Stomach (tissue), 19 donors: ENCODE data around the gene GLUD1. TPM values are rescaled to one million over a fixed set of nuclear protein-coding genes. Genes with fewer than 3 reads are reported as not detected.
A peak's percentile ranks its signal among the peaks of the same experiment; 100 is the strongest.
"Not testable (repeated sequence)": the region's sequence is repeated elsewhere in the genome, so short reads cannot be mapped to it uniquely, and the experiment has no call there.

Source experiments
- DNase-seq, 2 donors: peaks; one replicate each; pipeline versions ENCODE4 v3.0.0 to v3.0.0-alpha.2; 2013 to 2019
- H3K27ac ChIP-seq, 5 donors: fragments of 200-600 bp in 4 of 5; sonication (generic) in 4 of 5; one replicate each; pipeline ENCODE4 v1.5.1; 2013 to 2019; ENCODE audit warnings: mild to moderate bottlenecking in 1 of 5, moderate library complexity in 1 of 5
- H3K27me3 ChIP-seq, 3 donors: fragments of 200-600 bp; sonication (generic); one replicate each; pipeline ENCODE4 v1.5.1; 2017 to 2019; ENCODE audit warnings: mixed run types in 1 of 3
- H3K36me3 ChIP-seq, 4 donors: fragments of 200-600 bp; sonication (generic); 1 replicate in 3 of 4; 2 replicates in 1 of 4; pipeline ENCODE4 v1.5.1; 2016 to 2019
- H3K4me1 ChIP-seq, 4 donors: fragments of 200-600 bp; sonication (generic); one replicate each; pipeline ENCODE4 v1.5.1; 2016 to 2019
- H3K4me3 ChIP-seq, 4 donors: fragments of 200-600 bp; sonication (generic) in 3 of 4; one replicate each; pipeline ENCODE4 v1.5.1; 2016 to 2019; ENCODE audit warnings: mild to moderate bottlenecking in 1 of 4
- H3K9me3 ChIP-seq, 4 donors: fragments of 200-600 bp; sonication (generic); one replicate each; pipeline ENCODE4 v1.5.1; 2016 to 2019
- POLR2AphosphoS5 ChIP-seq, 3 donors: sonication (generic); formaldehyde crosslinking; IDR thresholded peaks; one replicate each; pipeline ENCODE4 v1.6.1; 2016; ENCODE audit warnings: antibody characterized with exemption in 3 of 3
- WGBS, 5 donors: extraction: QIAGEN DNeasy Blood & Tissue Kit in 3 of 5; methylation state at CpG; one replicate each; pipeline versions ENCODE4 v1.1.5 to v1.1.7; 2013 to 2018; 5-methylcytosine and 5-hydroxymethylcytosine counted together
- intact Hi-C: fragments of 100-400 bp; cut with DNase I; formaldehyde crosslinking; loops from one replicate; pipeline ENCODE4 v1.15.1; 2023; ENCODE audit warnings: low total_unique reads
- long read RNA-seq, 10 donors: transcript quantifications; one replicate each; lab custom pipeline, GENCODE V29; 2026
- polyA plus RNA-seq, 3 donors: library from polyadenylated mRNA; stranded (reverse); fragments of 200-250 nt; gene quantifications; one replicate each; pipeline ENCODE4 v1.2.3, GENCODE V29; 2013
- total RNA-seq, 5 donors: library from RNA; depleted of rRNA; stranded (reverse); fragments of >200 nt; gene quantifications; one replicate each; pipeline versions ENCODE4 v1.1.0 to v1.2.3, GENCODE V29; 2014 to 2016
- TF ChIP-seq, protein P1 (sequence below), 7 experiments: fragments of 450-650 bp in 4 of 7; fragments of 200-600 bp in 3 of 7; sonication (generic) in 3 of 7; IDR thresholded peaks; one replicate each; pipeline ENCODE4 v1.5.1; 2016 to 2019; ENCODE audit warnings: antibody characterized with exemption in 7 of 7, control low read depth in 2 of 7, mild to moderate bottlenecking in 1 of 7
- donor health status: healthy with polysubstance abuse.
- donor health status: Bipolar disorder and iron deficiency.
- donor health status: healthy.

GLUD1 gene
- total RNA-seq (100 to 1,000 TPM in 2 of 5 donors, 10 to 100 TPM in 3; 56.2 to 260 (median 71.1) TPM), polyA plus RNA-seq (10 to 100 TPM; 50.6 to 76.8 (median 58.0) TPM)
- long read RNA-seq, donor 1, partial matches to known transcripts = 5 of 9 reads
- long read RNA-seq, donor 1, other reads (novel, unspliced or antisense) = 0 of 9 reads
- long read RNA-seq, donor 2, transcript GLUD1-201 (13 exons, 3,039 nt) = major isoform, 8 of 8 reads
- long read RNA-seq, donor 2, partial matches to known transcripts = 0 of 8 reads
- long read RNA-seq, donor 2, other reads (novel, unspliced or antisense) = 0 of 8 reads
- long read RNA-seq, donor 3, transcript GLUD1-201 (13 exons, 3,039 nt) = major isoform, 10 of 37 reads
- long read RNA-seq, donor 3, partial matches to known transcripts = 26 of 37 reads
- long read RNA-seq, donor 3, other reads (novel, unspliced or antisense) = 0 of 37 reads
- long read RNA-seq, donor 4, partial matches to known transcripts = 0 of 1 reads
- long read RNA-seq, donor 4, other reads (novel, unspliced or antisense) = 0 of 1 reads
- long read RNA-seq, donor 5, transcript GLUD1-201 (13 exons, 3,039 nt) = major isoform, 17 of 68 reads
- long read RNA-seq, donor 5, partial matches to known transcripts = 51 of 68 reads
- long read RNA-seq, donor 5, other reads (novel, unspliced or antisense) = 0 of 68 reads
- long read RNA-seq, donor 6, transcript GLUD1-201 (13 exons, 3,039 nt) = major isoform, 25 of 71 reads
- long read RNA-seq, donor 6, partial matches to known transcripts = 39 of 71 reads
- long read RNA-seq, donor 6, other reads (novel, unspliced or antisense) = 6 of 71 reads
- long read RNA-seq, donor 7, transcript GLUD1-201 (13 exons, 3,039 nt) = major isoform, 15 of 59 reads
- long read RNA-seq, donor 7, partial matches to known transcripts = 39 of 59 reads
- long read RNA-seq, donor 7, other reads (novel, unspliced or antisense) = 5 of 59 reads
- long read RNA-seq, donor 8, transcript GLUD1-201 (13 exons, 3,039 nt) = major isoform, 10 of 24 reads
- long read RNA-seq, donor 8, partial matches to known transcripts = 14 of 24 reads
- long read RNA-seq, donor 8, other reads (novel, unspliced or antisense) = 0 of 24 reads
- long read RNA-seq, donor 9, transcript GLUD1-201 (13 exons, 3,039 nt) = major isoform, 11 of 32 reads
- long read RNA-seq, donor 9, partial matches to known transcripts = 18 of 32 reads
- long read RNA-seq, donor 9, other reads (novel, unspliced or antisense) = 0 of 32 reads
- long read RNA-seq, donor 10, transcript GLUD1-201 (13 exons, 3,039 nt) = major isoform, 9 of 10 reads
- long read RNA-seq, donor 10, partial matches to known transcripts = 0 of 10 reads
- long read RNA-seq, donor 10, other reads (novel, unspliced or antisense) = 0 of 10 reads

DNA sequence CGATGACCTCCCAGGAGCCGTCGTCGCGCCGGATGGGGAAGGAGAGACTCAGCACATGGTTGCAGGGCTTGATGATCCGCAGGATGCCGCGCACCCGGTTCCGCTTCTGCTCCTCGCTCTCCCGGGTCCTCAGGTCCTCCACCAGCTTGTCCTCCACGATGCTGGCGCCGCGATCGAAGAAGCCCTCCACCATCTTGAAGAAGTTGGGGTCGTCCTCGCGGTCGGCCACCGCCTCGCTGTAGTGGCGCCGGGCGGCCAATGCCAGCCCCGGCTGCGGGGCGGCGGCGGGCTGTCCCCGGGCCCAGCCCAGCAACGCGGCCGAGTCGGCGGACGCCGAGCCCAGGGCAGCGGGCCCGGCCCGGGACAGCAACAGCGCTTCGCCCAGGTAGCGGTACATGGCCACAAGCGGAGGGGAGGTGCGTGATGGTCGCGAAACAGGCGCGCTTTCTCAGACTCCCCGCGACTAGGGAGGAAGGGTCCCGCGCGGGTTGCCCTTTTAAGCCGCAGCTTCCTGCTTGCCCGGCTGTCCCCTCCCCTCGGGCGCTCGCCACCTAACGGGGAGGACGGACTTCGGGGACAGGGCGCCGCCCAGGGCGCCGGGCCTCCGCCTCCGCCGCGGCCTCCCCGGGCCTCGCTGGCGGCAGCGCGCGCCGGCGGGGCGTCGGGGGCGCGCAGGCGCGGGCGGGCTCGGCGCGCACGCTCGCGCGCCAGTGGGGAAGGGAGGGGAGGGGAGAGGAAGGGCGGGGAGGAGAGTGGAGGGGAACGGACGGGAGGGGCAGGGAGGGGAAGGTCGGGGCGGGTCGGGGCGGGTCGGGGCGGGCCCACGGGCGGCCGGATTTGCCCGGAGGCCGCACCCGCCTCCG is at the start of gene GLUD1, which contains the start of gene SHLD2:
GLUD1 (minus strand) TSS at position 471 of the 863 bp plus-strand sequence; CDS start at position 397, 74 bp downstream.
SHLD2 (plus strand) TSS at position 834 of the 863 bp plus-strand sequence. CDS start 56,149 bp downstream, outside the sequence.
- WGBS, 5 donors = 0 to 1% (median 1%) methylated on average over 62 to 106 of the region's 111 CpGs; no CpG with 5 or more reads in 1 of the 5 donors

GRCh38 chr10:87143109-87143418 is 48.4 kb upstream of the GLUD1 start:
- peak overlapping the region in 1 of 5 donors; percentile 54 for H3K27ac ChIP-seq
- H3K27me3 ChIP-seq, H3K4me3 ChIP-seq, DNase-seq, intact Hi-C loops, H3K9me3 ChIP-seq, H3K4me1 ChIP-seq, H3K36me3 ChIP-seq: not testable (repeated sequence)
- 93 to 98% (median 96%) methylated on average over 6 of the region's 6 CpGs for WGBS, 5 donors

More for the DNA sequence above, at the start of gene GLUD1, which contains the start of gene SHLD2:
- Histone ChIP-seq H3K4me1 (peaks cover 32 to 61% (median 48%) of the 10 kb centered on the region in 4 donors), H3K27ac (peak within 1 kb of the TSS; percentile 90 to 100 (median 98)), H3K27me3 (no peaks in the 10 kb centered on the region), H3K4me3 (peak within 1 kb of the TSS; percentile 59 to 86 (median 72)), H3K9me3 (no peaks in the 10 kb centered on the region), H3K36me3 (peaks cover 0 to 19% (median 17%) of the 10 kb centered on the region in 4 donors)
- intact Hi-C loops = no loop called here
- DNase-seq = peak; percentile 92 to 96
- TF ChIP-seq, protein P1, sequence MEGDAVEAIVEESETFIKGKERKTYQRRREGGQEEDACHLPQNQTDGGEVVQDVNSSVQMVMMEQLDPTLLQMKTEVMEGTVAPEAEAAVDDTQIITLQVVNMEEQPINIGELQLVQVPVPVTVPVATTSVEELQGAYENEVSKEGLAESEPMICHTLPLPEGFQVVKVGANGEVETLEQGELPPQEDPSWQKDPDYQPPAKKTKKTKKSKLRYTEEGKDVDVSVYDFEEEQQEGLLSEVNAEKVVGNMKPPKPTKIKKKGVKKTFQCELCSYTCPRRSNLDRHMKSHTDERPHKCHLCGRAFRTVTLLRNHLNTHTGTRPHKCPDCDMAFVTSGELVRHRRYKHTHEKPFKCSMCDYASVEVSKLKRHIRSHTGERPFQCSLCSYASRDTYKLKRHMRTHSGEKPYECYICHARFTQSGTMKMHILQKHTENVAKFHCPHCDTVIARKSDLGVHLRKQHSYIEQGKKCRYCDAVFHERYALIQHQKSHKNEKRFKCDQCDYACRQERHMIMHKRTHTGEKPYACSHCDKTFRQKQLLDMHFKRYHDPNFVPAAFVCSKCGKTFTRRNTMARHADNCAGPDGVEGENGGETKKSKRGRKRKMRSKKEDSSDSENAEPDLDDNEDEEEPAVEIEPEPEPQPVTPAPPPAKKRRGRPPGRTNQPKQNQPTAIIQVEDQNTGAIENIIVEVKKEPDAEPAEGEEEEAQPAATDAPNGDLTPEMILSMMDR (IDR thresholded peaks at IDR 0.05) = no peak
- peak; percentile 33 to 85 (median 82) for TF ChIP-seq POLR2AphosphoS5 (IDR thresholded peaks at IDR 0.05)

- H3K27me3 ChIP-seq, H3K4me1 ChIP-seq, H3K36me3 ChIP-seq, H3K4me3 ChIP-seq, H3K9me3 ChIP-seq, intact Hi-C loops: not testable (repeated sequence)
- peak in 1 of 2 donors; percentile 51 for DNase-seq
- peak overlapping the region in 1 of 5 donors; percentile 54 for H3K27ac ChIP-seq
- 53 to 66% (median 62%) methylated on average over 4 to 5 of the region's 5 CpGs for WGBS, 5 donors
Observed at GRCh38 chr10:87142230-87143108, 47.8 kb upstream of the GLUD1 start.

- H3K27me3 ChIP-seq, DNase-seq, H3K4me3 ChIP-seq, H3K36me3 ChIP-seq, H3K9me3 ChIP-seq, intact Hi-C loops, H3K27ac ChIP-seq, H3K4me1 ChIP-seq: not testable (repeated sequence)
Observed at GRCh38 chr10:87137478-87137877, 42.8 kb upstream of the GLUD1 start.

GRCh38 chr10:87134440-87134839 is 39.8 kb upstream of the GLUD1 start:
- intact Hi-C loops, H3K9me3 ChIP-seq, H3K27ac ChIP-seq, DNase-seq, H3K27me3 ChIP-seq, H3K36me3 ChIP-seq, H3K4me3 ChIP-seq, H3K4me1 ChIP-seq: not testable (repeated sequence)
- WGBS, 5 donors = 54 to 79% (median 67%) methylated on average over 1 to 2 of the region's 2 CpGs

DNA sequence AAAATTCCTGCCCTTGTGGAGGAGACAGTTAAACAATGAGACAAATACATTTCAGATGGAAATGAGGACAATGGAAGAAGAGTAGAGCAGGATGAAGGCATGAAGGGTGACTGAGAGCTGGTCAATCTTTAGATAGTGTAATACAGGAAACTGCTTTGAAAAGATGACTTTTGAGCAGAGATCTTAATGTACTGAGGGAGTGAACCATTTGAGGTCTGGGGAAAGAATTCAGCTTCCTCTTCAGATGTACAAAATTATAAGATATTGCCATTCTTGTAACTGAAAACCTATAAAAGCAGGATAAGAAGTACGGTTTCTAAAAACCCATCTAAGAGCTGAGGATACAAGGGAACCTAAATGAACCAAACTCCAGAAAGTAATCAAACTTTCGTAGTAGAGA is 39.3 kb upstream of the GLUD1 start:
- 83 to 93% (median 90%) methylated on average over 2 of the region's 2 CpGs for WGBS, 5 donors
- intact Hi-C loops, H3K4me1 ChIP-seq, DNase-seq, H3K36me3 ChIP-seq, H3K27me3 ChIP-seq, H3K4me3 ChIP-seq, H3K9me3 ChIP-seq, H3K27ac ChIP-seq: not testable (repeated sequence)

DNA sequence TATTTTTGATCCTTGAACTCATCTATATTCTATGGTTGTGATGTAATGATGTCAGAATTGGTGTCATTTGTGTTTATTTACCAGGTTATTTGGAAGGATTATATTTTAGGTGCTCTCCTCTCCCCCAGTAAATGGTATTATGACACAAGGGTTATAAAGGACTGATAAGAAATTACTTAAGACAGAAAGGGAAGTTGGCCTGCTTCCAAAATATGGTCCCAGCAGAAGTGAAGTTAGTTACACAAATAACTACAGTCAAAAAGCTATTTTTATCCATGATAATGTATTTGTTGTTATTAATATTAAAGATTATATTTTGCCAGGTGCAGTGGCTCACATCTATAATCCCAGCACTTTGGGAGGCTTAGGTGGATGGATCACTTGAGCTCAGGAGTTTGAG is 37.5 kb upstream of the GLUD1 start:
- H3K27me3 ChIP-seq, intact Hi-C loops, H3K4me3 ChIP-seq, H3K36me3 ChIP-seq, H3K27ac ChIP-seq, H3K4me1 ChIP-seq, H3K9me3 ChIP-seq: not testable (repeated sequence)
- DNase-seq = peak in 1 of 2 donors; percentile 51

GRCh38 chr10:87127607-87128156 is 33.0 kb upstream of the GLUD1 start:
- intact Hi-C loops, H3K36me3 ChIP-seq, H3K4me3 ChIP-seq, DNase-seq, H3K27ac ChIP-seq, H3K9me3 ChIP-seq, H3K27me3 ChIP-seq, H3K4me1 ChIP-seq: not testable (repeated sequence)
- 78 to 100% (median 93%) methylated on average over 2 to 3 of the region's 3 CpGs for WGBS, 5 donors
